RWPE2 (cell line): ENCODE measurements around the gene PFN4.
"Not testable (repeated sequence)": the region's sequence is repeated elsewhere in the genome, so short reads cannot be mapped to it uniquely, and the experiment has no call there.

Source experiments
- ATAC-seq: fragments of 200-7000 bp; cut with Tn5 transposase; 3 replicates; pipeline ENCODE4 v1.9.1; 2021; ENCODE audit warnings: low read depth
- DNase-seq: peaks from one replicate; pipeline ENCODE4 v3.0.0-alpha.2; 2020; ENCODE audit warnings: low spot score
- H3K27ac ChIP-seq: fragments of 450-650 bp; 2 replicates; pipeline ENCODE4 v1.5.1; 2017; ENCODE audit warnings: mild to moderate bottlenecking; ENCODE audit not compliant: poor library complexity, severe bottlenecking
- H3K27me3 ChIP-seq: fragments of 250-450 bp; sonication (Bioruptor Pico); 2 replicates; pipeline ENCODE4 v1.5.1; 2021; ENCODE audit warnings: mild to moderate bottlenecking, moderate library complexity; ENCODE audit not compliant: insufficient read depth, poor library complexity, severe bottlenecking
- H3K36me3 ChIP-seq: fragments of 250-450 bp; sonication (Bioruptor Pico); 2 replicates; pipeline ENCODE4 v1.5.1; 2020; ENCODE audit warnings: low read depth, mild to moderate bottlenecking, moderate library complexity
- H3K4me1 ChIP-seq: fragments of 250-450 bp; sonication (Bioruptor Pico); 2 replicates; pipeline ENCODE4 v1.5.1; 2021; ENCODE audit warnings: mild to moderate bottlenecking, moderate library complexity; ENCODE audit not compliant: insufficient read depth, poor library complexity, severe bottlenecking
- H3K4me3 ChIP-seq: fragments of 250-450 bp; sonication (Bioruptor Pico); 2 replicates; pipeline ENCODE4 v1.5.1; 2021; ENCODE audit warnings: mild to moderate bottlenecking, moderate library complexity; ENCODE audit not compliant: severe bottlenecking
- H3K9me3 ChIP-seq: fragments of 250-450 bp; sonication (Bioruptor Pico); 2 replicates; pipeline ENCODE4 v1.5.1; 2021; ENCODE audit warnings: mild to moderate bottlenecking, moderate library complexity; ENCODE audit not compliant: severe bottlenecking
- CTCF ChIP-seq: fragments of 450-650 bp; IDR thresholded peaks from one replicate; pipeline ENCODE4 v1.5.1; 2017; ENCODE audit warnings: mild to moderate bottlenecking, moderate library complexity; ENCODE audit not compliant: poor library complexity, severe bottlenecking

The PFN4 gene

GRCh38 chr2:24102677-24103076, 20.5 kb downstream of the PFN4 start:
- no peak for DNase-seq
- no peaks in the 10 kb centered on the region for H3K27me3 ChIP-seq
- no peaks in the 10 kb centered on the region for H3K9me3 ChIP-seq
- H3K27ac ChIP-seq: no peak overlapping the region
- TF ChIP-seq CTCF: no peak
- no peaks in the 10 kb centered on the region for H3K36me3 ChIP-seq
- no peaks in the 10 kb centered on the region for H3K4me1 ChIP-seq
- no peak overlapping the region for H3K4me3 ChIP-seq
- ATAC-seq: no peak

GRCh38 chr2:24101992-24102391, 21.1 kb downstream of the PFN4 start:
- no peak overlapping the region for H3K27ac ChIP-seq
- no peaks in the 10 kb centered on the region for H3K4me1 ChIP-seq
- DNase-seq (no peak), ATAC-seq (no peak)
- H3K36me3 ChIP-seq: no peaks in the 10 kb centered on the region
- no peak overlapping the region for H3K4me3 ChIP-seq
- H3K27me3 ChIP-seq: no peaks in the 10 kb centered on the region
- no peaks in the 10 kb centered on the region for H3K9me3 ChIP-seq
- no peak for TF ChIP-seq CTCF

- not testable (repeated sequence) for ATAC-seq, H3K36me3 ChIP-seq, H3K9me3 ChIP-seq
These were observed 22.4 kb downstream of the PFN4 start for GRCh38 chr2:24100732-24101131.

GRCh38 chr2:24095171-24095677, 27.9 kb downstream of the PFN4 start:
- not testable (repeated sequence) for H3K27me3 ChIP-seq, H3K36me3 ChIP-seq, DNase-seq, H3K4me1 ChIP-seq, H3K4me3 ChIP-seq, H3K9me3 ChIP-seq, H3K27ac ChIP-seq, ATAC-seq

More at GRCh38 chr2:24100732-24101131, 22.4 kb downstream of the PFN4 start:
- not testable (repeated sequence) for H3K27ac ChIP-seq, H3K27me3 ChIP-seq, DNase-seq, H3K4me1 ChIP-seq, H3K4me3 ChIP-seq

- H3K9me3 ChIP-seq, H3K27ac ChIP-seq, H3K27me3 ChIP-seq, H3K4me3 ChIP-seq, ATAC-seq, H3K36me3 ChIP-seq, H3K4me1 ChIP-seq, DNase-seq: not testable (repeated sequence)
These were observed 29.9 kb downstream of the PFN4 start for GRCh38 chr2:24093270-24093669.

- DNase-seq (no peak), ATAC-seq (no peak)
- H3K27me3 ChIP-seq: no peaks in the 10 kb centered on the region
- no peaks in the 10 kb centered on the region for H3K36me3 ChIP-seq
- no peak overlapping the region for H3K27ac ChIP-seq
- no peak overlapping the region for H3K4me3 ChIP-seq
- no peaks in the 10 kb centered on the region for H3K4me1 ChIP-seq
- no peak for TF ChIP-seq CTCF
- no peaks in the 10 kb centered on the region for H3K9me3 ChIP-seq
These were observed 34.2 kb downstream of the PFN4 start for GRCh38 chr2:24088821-24089359.
